HepG2 (cell line): ENCODE data around the gene MXRA8. TPM values are rescaled to one million over a fixed set of nuclear protein-coding genes. Genes with fewer than 3 reads are reported as not detected.

Source experiments
- CBX1 ChIP-seq: IDR thresholded peaks from one replicate; pipeline ENCODE4 v1.6.1; 2016; ENCODE audit warnings: antibody characterized with exemption, low read depth
- DPF2 ChIP-seq: sonication (generic); formaldehyde crosslinking; IDR thresholded peaks from 2 replicates; pipeline ENCODE4 v1.4.0; 2020; ENCODE audit warnings: mild to moderate bottlenecking, low read depth, missing genetic modification reagents, borderline replicate concordance
- EP300 ChIP-seq, 3 experiments: sonication (generic) in 1 of 3; formaldehyde crosslinking in 1 of 3; IDR thresholded peaks; 2 replicates each; pipeline versions ENCODE4 v1.5.1 to v1.6.1; 2011 to 2020; ENCODE audit warnings: low read depth in 2 of 3, low read length in 2 of 3, borderline replicate concordance in 1 of 3, improper control_type of control experiment in 1 of 3, mild to moderate bottlenecking in 1 of 3, missing genetic modification reagents in 1 of 3, moderate library complexity in 1 of 3
- HIC2 ChIP-seq: sonication (generic); formaldehyde crosslinking; IDR thresholded peaks from 2 replicates; pipeline ENCODE4 v1.9.0; 2022; ENCODE audit warnings: low read depth, missing genetic modification reagents
- HNF1B ChIP-seq: sonication (generic); formaldehyde crosslinking; IDR thresholded peaks from 2 replicates; pipeline ENCODE4 v1.5.1; 2020; ENCODE audit warnings: mild to moderate bottlenecking, moderate library complexity, missing genetic modification reagents
- NFKBIZ ChIP-seq: IDR thresholded peaks from 2 replicates; pipeline ENCODE4 v1.6.1; 2018; ENCODE audit warnings: missing genetic modification reagents, missing compliant biosample characterization
- SMAD1 ChIP-seq: sonication (generic); formaldehyde crosslinking; IDR thresholded peaks from 2 replicates; pipeline ENCODE4 v1.4.0; 2020; ENCODE audit warnings: missing genetic modification reagents, low read depth, mild to moderate bottlenecking, borderline replicate concordance
- TSC22D2 ChIP-seq: sonication (generic); formaldehyde crosslinking; IDR thresholded peaks from 2 replicates; pipeline ENCODE4 v1.5.1; 2020; ENCODE audit warnings: missing genetic modification reagents, mild to moderate bottlenecking, borderline replicate concordance
- WIZ ChIP-seq: sonication (generic); formaldehyde crosslinking; IDR thresholded peaks from 2 replicates; pipeline ENCODE4 v1.5.1; 2020; ENCODE audit warnings: mild to moderate bottlenecking, missing genetic modification reagents
- ZC3H4 ChIP-seq: sonication (generic); formaldehyde crosslinking; IDR thresholded peaks from 2 replicates; pipeline ENCODE4 v1.4.0; 2020; ENCODE audit warnings: missing genetic modification reagents, borderline replicate concordance
- ZNF747 ChIP-seq: sonication (generic); formaldehyde crosslinking; IDR thresholded peaks from 2 replicates; pipeline ENCODE4 v1.8.1; 2023; ENCODE audit warnings: missing genetic modification reagents, mild to moderate bottlenecking, borderline replicate concordance
- polyA plus RNA-seq, 8 experiments: library from polyadenylated mRNA; depleted of rRNA in 3 of 8; stranded (reverse) in 7 of 8; unstranded in 1 of 8; fragments of >200 nt; fragmentation: Illumina TruSeq in 4 of 8; extraction: Trizol in 4 of 8; gene quantifications; 2 replicates each; pipeline versions ENCODE4 v1.2.1 to v1.2.3, GENCODE V29; 2011 to 2016; ENCODE audit warnings: low read depth in 4 of 8, missing spikeins in 1 of 8, mixed read lengths in 1 of 8; ENCODE audit not compliant: insufficient read depth in 1 of 8
- total RNA-seq, 5 experiments: library from RNA; depleted of rRNA; stranded (reverse); fragments of >200 nt; fragmentation: Illumina TruSeq; extraction: Trizol; gene quantifications; 2 replicates each; pipeline ENCODE4 v1.2.3, GENCODE V29; 2016; ENCODE audit warnings: low read depth in 1 of 5
- TF ChIP-seq, protein P1 (sequence below): sonication (generic); formaldehyde crosslinking; IDR thresholded peaks from 2 replicates; pipeline ENCODE4 v1.5.1; 2020; ENCODE audit warnings: mild to moderate bottlenecking, missing genetic modification reagents
- TF ChIP-seq, protein P2 (sequence below): sonication (generic); formaldehyde crosslinking; IDR thresholded peaks from 2 replicates; pipeline ENCODE4 v1.9.0; 2021; ENCODE audit warnings: missing genetic modification reagents, borderline replicate concordance
- TF ChIP-seq, protein P3 (sequence below): sonication (generic); formaldehyde crosslinking; IDR thresholded peaks from 2 replicates; pipeline ENCODE4 v1.5.0; 2020; ENCODE audit warnings: mild to moderate bottlenecking, missing genetic modification reagents

MXRA8 gene
- total and polyA plus RNA-seq, 2 of the 13 experiments (the other 11 are each of a cell fraction or from before 2014, with no cell fraction given) = 19.8 to 44.8 TPM

GRCh38 chr1:1374929-1375662 lies 16.7 kb upstream of the MXRA8 start, which contains the start of gene AURKAIP1 (continued):
- TF ChIP-seq ZC3H4 (CRISPR knock-in tag) = no peak
- TF ChIP-seq HIC2 (CRISPR knock-in tag) = no peak
- TF ChIP-seq TSC22D2 (CRISPR knock-in tag) = peak; percentile 94; the same call in 1 of the 2 replicates
- TF ChIP-seq HNF1B = peak; percentile 94
- peak; percentile 83; the same call in 1 of the 2 replicates for TF ChIP-seq NFKBIZ
- TF ChIP-seq, protein P1, sequence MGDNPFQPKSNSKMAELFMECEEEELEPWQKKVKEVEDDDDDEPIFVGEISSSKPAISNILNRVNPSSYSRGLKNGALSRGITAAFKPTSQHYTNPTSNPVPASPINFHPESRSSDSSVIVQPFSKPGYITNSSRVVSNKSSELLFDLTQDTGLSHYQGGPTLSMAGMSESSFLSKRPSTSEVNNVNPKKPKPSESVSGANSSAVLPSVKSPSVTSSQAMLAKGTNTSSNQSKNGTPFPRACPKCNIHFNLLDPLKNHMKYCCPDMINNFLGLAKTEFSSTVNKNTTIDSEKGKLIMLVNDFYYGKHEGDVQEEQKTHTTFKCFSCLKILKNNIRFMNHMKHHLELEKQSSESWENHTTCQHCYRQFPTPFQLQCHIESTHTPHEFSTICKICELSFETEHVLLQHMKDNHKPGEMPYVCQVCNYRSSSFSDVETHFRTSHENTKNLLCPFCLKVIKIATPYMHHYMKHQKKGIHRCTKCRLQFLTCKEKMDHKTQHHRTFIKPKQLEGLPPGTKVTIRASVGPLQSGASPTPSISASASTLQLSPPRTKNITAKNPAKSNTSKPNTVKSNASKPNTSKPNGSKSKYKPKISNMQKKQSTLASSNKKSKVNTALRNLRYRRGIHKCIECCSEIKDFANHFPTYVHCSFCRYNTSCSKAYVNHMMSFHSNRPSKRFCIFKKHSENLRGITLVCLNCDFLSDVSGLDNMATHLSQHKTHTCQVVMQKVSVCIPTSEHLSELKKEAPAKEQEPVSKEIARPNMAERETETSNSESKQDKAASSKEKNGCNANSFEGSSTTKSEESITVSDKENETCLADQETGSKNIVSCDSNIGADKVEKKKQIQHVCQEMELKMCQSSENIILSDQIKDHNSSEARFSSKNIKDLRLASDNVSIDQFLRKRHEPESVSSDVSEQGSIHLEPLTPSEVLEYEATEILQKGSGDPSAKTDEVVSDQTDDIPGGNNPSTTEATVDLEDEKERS (CRISPR knock-in tag) = no peak
- TF ChIP-seq WIZ = no peak; the same call in 1 of the 2 replicates
- peak; percentile 99 for TF ChIP-seq ZNF747 (CRISPR knock-in tag)
- TF ChIP-seq CBX1 = peak; percentile 50
- TF ChIP-seq, protein P2, sequence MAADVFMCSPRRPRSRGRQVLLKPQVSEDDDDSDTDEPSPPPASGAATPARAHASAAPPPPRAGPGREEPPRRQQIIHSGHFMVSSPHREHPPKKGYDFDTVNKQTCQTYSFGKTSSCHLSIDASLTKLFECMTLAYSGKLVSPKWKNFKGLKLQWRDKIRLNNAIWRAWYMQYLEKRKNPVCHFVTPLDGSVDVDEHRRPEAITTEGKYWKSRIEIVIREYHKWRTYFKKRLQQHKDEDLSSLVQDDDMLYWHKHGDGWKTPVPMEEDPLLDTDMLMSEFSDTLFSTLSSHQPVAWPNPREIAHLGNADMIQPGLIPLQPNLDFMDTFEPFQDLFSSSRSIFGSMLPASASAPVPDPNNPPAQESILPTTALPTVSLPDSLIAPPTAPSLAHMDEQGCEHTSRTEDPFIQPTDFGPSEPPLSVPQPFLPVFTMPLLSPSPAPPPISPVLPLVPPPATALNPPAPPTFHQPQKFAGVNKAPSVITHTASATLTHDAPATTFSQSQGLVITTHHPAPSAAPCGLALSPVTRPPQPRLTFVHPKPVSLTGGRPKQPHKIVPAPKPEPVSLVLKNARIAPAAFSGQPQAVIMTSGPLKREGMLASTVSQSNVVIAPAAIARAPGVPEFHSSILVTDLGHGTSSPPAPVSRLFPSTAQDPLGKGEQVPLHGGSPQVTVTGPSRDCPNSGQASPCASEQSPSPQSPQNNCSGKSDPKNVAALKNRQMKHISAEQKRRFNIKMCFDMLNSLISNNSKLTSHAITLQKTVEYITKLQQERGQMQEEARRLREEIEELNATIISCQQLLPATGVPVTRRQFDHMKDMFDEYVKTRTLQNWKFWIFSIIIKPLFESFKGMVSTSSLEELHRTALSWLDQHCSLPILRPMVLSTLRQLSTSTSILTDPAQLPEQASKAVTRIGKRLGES = no peak
- no peak for TF ChIP-seq DPF2 (CRISPR knock-in tag)
- peak; percentile 91; the same call in 1 of the 2 replicates for TF ChIP-seq SMAD1 (CRISPR knock-in tag)
- TF ChIP-seq EP300 (IDR thresholded peaks at IDR 0.05; ENCODE audit: low read depth in 2 of 2, low read length in 2 of 2) = peak in 1 of 2 experiments; percentile 44; a peak in 2 of 4 replicates
- TF ChIP-seq EP300 (CRISPR knock-in tag; IDR thresholded peaks at IDR 0.05; ENCODE audit: borderline replicate concordance) = peak; percentile 57; the same call in 1 of the 2 replicates
- TF ChIP-seq, protein P3, sequence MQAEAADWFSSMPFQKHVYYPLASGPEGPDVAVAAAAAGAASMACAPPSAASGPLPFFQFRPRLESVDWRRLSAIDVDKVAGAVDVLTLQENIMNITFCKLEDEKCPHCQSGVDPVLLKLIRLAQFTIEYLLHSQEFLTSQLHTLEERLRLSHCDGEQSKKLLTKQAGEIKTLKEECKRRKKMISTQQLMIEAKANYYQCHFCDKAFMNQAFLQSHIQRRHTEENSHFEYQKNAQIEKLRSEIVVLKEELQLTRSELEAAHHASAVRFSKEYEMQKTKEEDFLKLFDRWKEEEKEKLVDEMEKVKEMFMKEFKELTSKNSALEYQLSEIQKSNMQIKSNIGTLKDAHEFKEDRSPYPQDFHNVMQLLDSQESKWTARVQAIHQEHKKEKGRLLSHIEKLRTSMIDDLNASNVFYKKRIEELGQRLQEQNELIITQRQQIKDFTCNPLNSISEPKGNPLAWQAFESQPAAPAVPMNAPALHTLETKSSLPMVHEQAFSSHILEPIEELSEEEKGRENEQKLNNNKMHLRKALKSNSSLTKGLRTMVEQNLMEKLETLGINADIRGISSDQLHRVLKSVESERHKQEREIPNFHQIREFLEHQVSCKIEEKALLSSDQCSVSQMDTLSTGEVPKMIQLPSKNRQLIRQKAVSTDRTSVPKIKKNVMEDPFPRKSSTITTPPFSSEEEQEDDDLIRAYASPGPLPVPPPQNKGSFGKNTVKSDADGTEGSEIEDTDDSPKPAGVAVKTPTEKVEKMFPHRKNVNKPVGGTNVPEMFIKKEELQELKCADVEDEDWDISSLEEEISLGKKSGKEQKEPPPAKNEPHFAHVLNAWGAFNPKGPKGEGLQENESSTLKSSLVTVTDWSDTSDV = no peak
